Mucosa of stomach (tissue), 1 donor: ENCODE data around the gene PCDHA9.
"Not testable (repeated sequence)": the region's sequence is repeated elsewhere in the genome, so short reads cannot be mapped to it uniquely, and the experiment has no call there.

ENCODE experiments used
- H3K27me3 ChIP-seq: one replicate; pipeline ENCODE4 v1.7.0; 2013; ENCODE audit warnings: mild to moderate bottlenecking, low read length; ENCODE audit not compliant: control insufficient read depth, insufficient read depth
- H3K36me3 ChIP-seq: one replicate; pipeline ENCODE4 v1.7.0; 2013; ENCODE audit warnings: low read length; ENCODE audit not compliant: control insufficient read depth, insufficient read depth
- H3K4me1 ChIP-seq: one replicate; pipeline ENCODE4 v1.7.0; 2013; ENCODE audit warnings: mild to moderate bottlenecking, low read length; ENCODE audit not compliant: control insufficient read depth, insufficient read depth
- H3K4me3 ChIP-seq: one replicate; pipeline ENCODE4 v1.7.0; 2013; ENCODE audit warnings: low read length
- H3K9ac ChIP-seq: one replicate; pipeline ENCODE4 v1.7.0; 2013; ENCODE audit warnings: mild to moderate bottlenecking, low read length, moderate library complexity
- H3K9me3 ChIP-seq: one replicate; pipeline ENCODE4 v1.7.0; 2013; ENCODE audit warnings: mild to moderate bottlenecking, low read length, moderate library complexity; ENCODE audit not compliant: control insufficient read depth
- donor health status: Pancreatic carcinoma.

PCDHA9 gene

DNA sequence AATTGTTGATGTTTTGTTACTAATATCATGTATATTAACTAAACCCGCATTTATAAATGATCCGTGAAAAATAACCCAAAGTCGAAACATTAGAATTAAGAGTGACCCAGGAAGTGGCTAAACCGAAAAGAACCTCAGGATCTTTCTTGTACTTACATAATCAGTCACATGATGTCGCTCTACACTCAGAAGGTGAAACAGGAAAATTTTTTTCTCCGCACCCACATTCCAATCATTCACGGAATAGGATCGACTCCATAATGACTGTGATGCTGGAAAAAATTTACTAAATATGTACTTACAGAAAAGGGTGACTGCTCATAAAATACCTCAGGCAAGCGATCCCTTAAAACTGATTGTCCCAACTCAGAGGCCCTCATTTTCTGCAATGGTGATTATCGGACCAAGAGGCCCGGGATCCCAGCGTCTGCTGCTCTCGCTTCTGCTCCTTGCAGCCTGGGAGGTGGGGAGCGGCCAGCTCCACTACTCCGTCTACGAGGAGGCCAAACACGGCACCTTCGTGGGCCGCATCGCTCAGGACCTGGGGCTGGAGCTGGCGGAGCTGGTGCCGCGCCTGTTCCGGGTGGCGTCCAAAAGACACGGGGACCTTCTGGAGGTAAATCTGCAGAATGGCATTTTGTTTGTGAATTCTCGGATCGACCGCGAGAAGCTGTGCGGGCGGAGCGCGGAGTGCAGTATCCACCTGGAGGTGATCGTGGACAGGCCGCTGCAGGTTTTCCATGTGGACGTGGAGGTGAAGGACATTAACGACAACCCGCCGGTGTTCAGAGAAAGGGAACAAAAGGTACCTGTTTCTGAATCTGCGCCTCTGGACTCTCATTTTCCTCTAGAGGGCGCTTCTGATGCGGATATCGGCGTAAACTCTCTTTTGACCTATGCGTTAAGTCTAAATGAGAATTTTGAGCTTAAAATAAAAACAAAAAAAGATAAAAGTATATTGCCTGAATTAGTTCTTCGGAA is 27.2 kb downstream of the PCDHA9 start, which contains the start of gene PCDHA12:
Gene PCDHA12, plus strand, starts transcription at position 224 of the 981 bp plus-strand sequence. Its CDS starts 165 bp downstream, at position 389.
- Histone ChIP-seq H3K36me3 (no peaks in the 10 kb centered on the region), H3K9me3 (no peaks in the 10 kb centered on the region), H3K27me3 (peaks cover 4% of the 10 kb centered on the region), H3K9ac (no peak within 1 kb of the TSS), H3K4me1 (no peaks in the 10 kb centered on the region), H3K4me3 (no peak within 1 kb of the TSS)

DNA sequence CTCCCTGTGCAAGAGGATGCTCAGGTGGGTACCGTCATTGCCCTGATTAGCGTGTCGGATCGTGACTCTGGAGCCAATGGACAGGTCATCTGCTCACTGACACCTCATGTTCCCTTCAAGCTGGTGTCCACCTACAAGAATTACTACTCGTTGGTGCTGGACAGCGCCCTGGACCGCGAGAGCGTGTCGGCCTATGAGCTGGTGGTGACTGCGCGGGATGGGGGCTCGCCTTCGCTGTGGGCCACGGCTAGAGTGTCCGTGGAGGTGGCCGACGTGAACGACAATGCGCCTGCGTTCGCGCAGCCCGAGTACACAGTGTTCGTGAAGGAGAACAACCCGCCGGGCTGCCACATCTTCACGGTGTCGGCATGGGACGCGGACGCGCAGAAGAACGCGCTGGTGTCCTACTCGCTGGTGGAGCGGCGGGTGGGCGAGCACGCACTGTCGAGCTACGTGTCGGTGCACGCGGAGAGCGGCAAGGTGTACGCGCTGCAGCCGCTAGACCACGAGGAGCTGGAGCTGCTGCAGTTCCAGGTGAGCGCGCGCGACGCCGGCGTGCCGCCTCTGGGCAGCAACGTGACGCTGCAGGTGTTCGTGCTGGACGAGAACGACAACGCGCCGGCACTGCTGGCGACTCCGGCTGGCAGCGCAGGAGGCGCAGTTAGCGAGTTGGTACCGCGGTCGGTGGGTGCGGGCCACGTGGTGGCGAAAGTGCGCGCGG is 28.5 kb downstream of the PCDHA9 start:
- not testable (repeated sequence) for H3K9ac ChIP-seq, H3K9me3 ChIP-seq, H3K4me1 ChIP-seq, H3K4me3 ChIP-seq, H3K27me3 ChIP-seq, H3K36me3 ChIP-seq

DNA sequence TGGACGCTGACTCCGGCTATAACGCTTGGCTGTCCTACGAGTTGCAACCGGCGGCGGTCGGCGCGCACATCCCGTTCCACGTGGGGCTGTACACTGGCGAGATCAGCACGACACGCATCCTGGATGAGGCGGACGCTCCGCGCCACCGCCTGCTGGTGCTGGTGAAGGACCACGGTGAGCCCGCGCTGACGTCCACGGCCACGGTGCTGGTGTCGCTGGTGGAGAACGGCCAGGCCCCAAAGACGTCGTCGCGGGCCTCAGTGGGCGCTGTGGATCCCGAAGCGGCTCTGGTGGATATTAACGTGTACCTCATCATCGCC is 29.0 kb downstream of the PCDHA9 start:
- no peak overlapping the region for H3K4me3 ChIP-seq
- no peaks in the 10 kb centered on the region for H3K9me3 ChIP-seq
- H3K9ac ChIP-seq, result no peak overlapping the region
- peaks cover 4% of the 10 kb centered on the region for H3K27me3 ChIP-seq
- no peaks in the 10 kb centered on the region for H3K36me3 ChIP-seq
- H3K4me1 ChIP-seq, result no peaks in the 10 kb centered on the region

DNA sequence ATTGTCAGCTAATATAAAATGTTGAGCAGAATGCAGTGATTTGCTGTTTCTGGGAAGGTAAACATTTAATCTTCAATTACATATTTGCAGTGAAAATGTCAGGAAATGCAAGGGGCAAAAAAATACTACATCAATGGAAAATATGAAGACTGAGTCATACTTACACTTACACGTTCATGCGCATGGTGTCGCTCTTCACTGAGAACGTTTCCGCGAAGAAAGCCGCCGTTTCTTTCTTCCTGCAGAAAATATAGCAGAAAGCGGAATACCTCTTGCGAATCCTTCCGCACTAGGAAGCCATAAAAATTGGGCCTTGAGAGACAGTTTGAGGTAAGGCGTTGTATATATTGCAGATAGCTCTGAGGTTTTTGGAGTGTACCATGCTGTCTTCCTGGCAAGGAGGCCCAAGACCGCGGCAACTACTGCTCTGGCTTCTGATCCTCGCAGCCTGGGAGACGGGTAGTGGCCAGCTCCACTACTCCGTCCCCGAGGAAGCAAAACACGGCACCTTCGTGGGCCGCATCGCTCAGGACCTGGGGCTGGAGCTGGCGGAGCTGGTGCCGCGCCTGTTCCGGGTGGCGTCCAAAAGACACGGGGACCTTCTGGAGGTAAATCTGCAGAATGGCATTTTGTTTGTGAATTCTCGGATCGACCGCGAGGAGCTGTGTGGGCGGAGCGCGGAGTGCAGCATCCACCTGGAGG is 33.9 kb downstream of the PCDHA9 start, which contains the start of gene PCDHA13:
Gene PCDHA13, plus strand, starts transcription at position 236 of the 702 bp plus-strand sequence. Its CDS starts 145 bp downstream, at position 381.
- no peaks in the 10 kb centered on the region for H3K27me3 ChIP-seq
- no peak within 1 kb of the TSS for H3K4me3 ChIP-seq
- no peak within 1 kb of the TSS for H3K9ac ChIP-seq
- no peaks in the 10 kb centered on the region for H3K9me3 ChIP-seq
- no peaks in the 10 kb centered on the region for H3K4me1 ChIP-seq
- H3K36me3 ChIP-seq, result no peaks in the 10 kb centered on the region

DNA sequence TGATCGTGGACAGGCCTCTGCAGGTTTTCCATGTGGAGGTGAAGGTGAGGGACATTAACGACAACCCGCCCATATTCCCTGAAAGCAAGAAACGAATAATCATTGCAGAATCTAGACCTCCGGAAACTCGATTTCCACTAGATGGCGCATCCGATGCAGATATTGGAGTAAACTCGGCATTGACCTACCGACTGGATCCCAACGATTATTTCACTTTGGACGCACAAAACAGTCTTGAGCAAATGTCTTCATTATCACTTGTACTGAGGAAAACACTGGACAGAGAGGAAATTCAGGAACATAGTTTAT is 34.4 kb downstream of the PCDHA9 start:
- H3K36me3 ChIP-seq, result no peaks in the 10 kb centered on the region
- no peak overlapping the region for H3K4me3 ChIP-seq
- H3K4me1 ChIP-seq, result no peaks in the 10 kb centered on the region
- H3K9ac ChIP-seq, result no peak overlapping the region
- H3K9me3 ChIP-seq, result no peaks in the 10 kb centered on the region
- no peaks in the 10 kb centered on the region for H3K27me3 ChIP-seq

DNA sequence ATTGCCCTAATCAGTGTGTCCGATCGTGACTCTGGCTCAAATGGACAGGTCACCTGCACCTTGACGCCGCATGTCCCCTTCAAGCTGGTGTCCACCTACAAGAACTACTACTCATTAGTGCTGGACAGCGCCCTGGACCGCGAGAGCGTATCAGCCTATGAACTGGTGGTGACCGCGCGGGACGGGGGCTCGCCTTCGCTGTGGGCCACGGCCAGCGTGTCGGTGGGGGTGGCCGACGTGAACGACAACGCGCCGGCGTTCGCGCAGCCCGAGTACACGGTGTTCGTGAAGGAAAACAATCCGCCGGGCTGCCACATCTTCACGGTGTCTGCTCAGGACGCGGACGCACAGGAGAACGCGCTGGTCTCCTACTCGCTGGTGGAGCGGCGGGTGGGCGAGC is 35.2 kb downstream of the PCDHA9 start:
- Histone ChIP-seq H3K9ac (no peak overlapping the region), H3K36me3 (no peaks in the 10 kb centered on the region), H3K4me3 (no peak overlapping the region), H3K4me1 (no peaks in the 10 kb centered on the region), H3K27me3 (no peaks in the 10 kb centered on the region), H3K9me3 (no peaks in the 10 kb centered on the region)

DNA sequence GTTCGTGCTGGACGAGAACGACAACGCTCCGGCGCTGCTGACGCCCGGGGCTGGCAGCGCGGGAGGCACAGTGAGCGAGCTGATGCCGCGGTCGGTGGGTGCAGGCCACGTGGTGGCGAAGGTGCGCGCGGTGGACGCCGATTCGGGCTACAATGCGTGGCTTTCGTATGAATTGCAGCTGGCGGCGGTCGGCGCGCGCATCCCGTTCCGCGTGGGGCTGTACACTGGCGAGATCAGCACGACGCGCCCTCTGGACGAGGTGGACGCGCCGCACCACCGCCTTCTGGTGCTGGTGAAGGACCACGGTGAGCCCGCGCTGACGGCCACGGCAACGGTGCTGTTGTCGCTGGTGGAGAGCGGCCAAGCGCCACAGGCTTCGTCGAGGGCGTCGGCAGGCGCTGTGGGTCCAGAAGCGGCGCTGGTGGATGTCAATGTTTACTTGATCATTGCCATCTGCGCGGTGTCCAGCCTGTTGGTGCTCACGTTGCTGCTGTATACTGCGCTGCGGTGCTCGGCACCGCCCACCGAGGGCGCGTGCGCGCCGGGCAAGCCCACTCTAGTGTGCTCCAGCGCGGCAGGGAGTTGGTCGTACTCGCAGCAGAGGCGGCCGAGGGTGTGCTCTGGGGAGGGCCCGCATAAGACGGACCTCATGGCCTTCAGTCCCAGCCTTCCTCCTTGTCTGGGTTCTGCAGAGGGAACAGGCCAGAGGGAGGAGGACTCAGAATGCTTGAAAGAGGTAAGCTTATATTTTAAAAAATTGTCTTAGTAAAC is 35.9 kb downstream of the PCDHA9 start:
- Histone ChIP-seq H3K9ac (no peak overlapping the region), H3K27me3 (no peaks in the 10 kb centered on the region), H3K4me1 (no peaks in the 10 kb centered on the region), H3K4me3 (no peak overlapping the region), H3K9me3 (no peaks in the 10 kb centered on the region), H3K36me3 (no peaks in the 10 kb centered on the region)
